Fibroblast of lung (primary cell): Measurements from ENCODE around the gene VENTX. TPM values are rescaled to one million over a fixed set of nuclear protein-coding genes. Genes with fewer than 3 reads are reported as not detected.

Experiments
- DNase-seq, 2 donors: peaks; one replicate each; pipeline versions ENCODE4 v3.0.0 to v3.0.0-alpha.2; 2010; ENCODE audit warnings: low read depth in 2 of 2
- H2AFZ ChIP-seq: 2 replicates; pipeline ENCODE4 v1.5.1; 2012; ENCODE audit warnings: low read length, control low read depth, inconsistent platforms
- H3K27ac ChIP-seq: 2 replicates; pipeline ENCODE4 v1.5.1; 2011; ENCODE audit warnings: low read length, control low read depth; ENCODE audit not compliant: insufficient read depth
- H3K27me3 ChIP-seq: 2 replicates; pipeline ENCODE4 v1.5.1; 2011; ENCODE audit warnings: mild to moderate bottlenecking, low read length; ENCODE audit not compliant: control insufficient read depth, insufficient read depth
- H3K36me3 ChIP-seq: 2 replicates; pipeline ENCODE4 v1.5.1; 2011; ENCODE audit warnings: low read length; ENCODE audit not compliant: control insufficient read depth, insufficient read depth
- H3K4me1 ChIP-seq: 2 replicates; pipeline ENCODE4 v1.5.1; 2011; ENCODE audit warnings: low read length; ENCODE audit not compliant: control insufficient read depth, insufficient read depth; ENCODE audit errors: extremely low read depth
- H3K4me2 ChIP-seq: 2 replicates; pipeline ENCODE4 v1.5.1; 2011; ENCODE audit warnings: low read length, control low read depth; ENCODE audit not compliant: insufficient read depth; ENCODE audit errors: extremely low read depth
- H3K4me3 ChIP-seq, 4 experiments: fragments of 200-600 bp in 1 of 4; sonication (generic) in 1 of 4; replicated peaks in 1 of 4; 2 replicates each; pipeline ENCODE4 v1.5.1; 2011 to 2016; ENCODE audit warnings: low read length in 4 of 4, low read depth in 3 of 4, mild to moderate bottlenecking in 3 of 4, control low read depth in 2 of 4, inconsistent platforms in 1 of 4, mixed read lengths in 1 of 4; ENCODE audit not compliant: insufficient read depth in 1 of 4; ENCODE audit errors: control extremely low read depth in 1 of 4
- H3K79me2 ChIP-seq: 2 replicates; pipeline ENCODE4 v1.5.1; 2012; ENCODE audit warnings: mild to moderate bottlenecking, low read length, inconsistent platforms; ENCODE audit not compliant: control insufficient read depth, insufficient read depth
- H3K9ac ChIP-seq: 2 replicates; pipeline ENCODE4 v1.5.1; 2011; ENCODE audit warnings: mild to moderate bottlenecking, low read length, control low read depth; ENCODE audit not compliant: insufficient read depth
- H3K9me3 ChIP-seq: 2 replicates; pipeline ENCODE4 v1.5.1; 2012; ENCODE audit warnings: low read depth, low read length; ENCODE audit not compliant: control insufficient read depth, insufficient read depth
- H4K20me1 ChIP-seq: 2 replicates; pipeline ENCODE4 v1.5.1; 2011; ENCODE audit warnings: low read length; ENCODE audit not compliant: control insufficient read depth, insufficient read depth; ENCODE audit errors: extremely low read depth
- CTCF ChIP-seq, 2 donors: IDR thresholded peaks in 1 of 2; conservative IDR thresholded peaks in 1 of 2; 1 replicate in 1 of 2; 2 replicates in 1 of 2; pipeline ENCODE4 v1.5.1; 2011 to 2012; ENCODE audit warnings: low read length in 2 of 2, control low read depth in 1 of 2, inconsistent platforms in 1 of 2, low read depth in 1 of 2, mild to moderate bottlenecking in 1 of 2
- EZH2 ChIP-seq: IDR thresholded peaks from 2 replicates; pipeline ENCODE4 v1.5.1; 2012; ENCODE audit warnings: low read length, control low read depth, mild to moderate bottlenecking; ENCODE audit errors: missing control alignments
- polyA plus RNA-seq, 2 donors: library from polyadenylated mRNA; depleted of rRNA in 1 of 2; stranded (reverse) in 1 of 2; unstranded in 1 of 2; fragments of >200 nt; gene quantifications; 2 replicates each; pipeline ENCODE4 v1.2.1, GENCODE V29; 2011 to 2012; ENCODE audit warnings: missing spikeins in 1 of 2
- total RNA-seq: library from RNA; depleted of rRNA; stranded (reverse); fragments of >200 nt; gene quantifications from 2 replicates; pipeline ENCODE4 v1.2.1, GENCODE V29; 2014

The VENTX gene
- total and polyA plus RNA-seq, 2 donors (not counting 1 experiment from before 2014, with no cell fraction given), result not detected

DNA sequence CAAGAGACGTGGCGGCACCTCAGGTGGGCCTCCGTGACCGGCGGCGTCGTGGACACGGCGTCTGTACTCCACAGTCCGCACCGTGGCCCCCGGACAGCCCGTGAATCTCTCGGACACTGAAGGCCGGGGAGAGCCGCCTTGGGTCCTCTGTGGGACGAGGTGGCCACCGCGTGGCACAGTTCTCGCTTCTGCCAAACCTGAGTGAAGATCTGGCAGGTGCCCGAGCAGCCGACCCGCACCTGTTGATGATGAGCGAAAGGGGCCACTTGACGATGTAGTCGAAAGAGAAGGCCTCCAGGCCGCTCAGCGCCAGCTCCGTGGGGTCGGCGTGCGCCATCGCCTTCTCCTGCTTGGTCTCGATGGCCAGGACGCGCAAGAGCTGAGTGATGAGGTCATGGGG, 47.6 kb downstream of the VENTX start:
- H3K4me1 ChIP-seq, result no peaks in the 10 kb centered on the region
- no peak overlapping the region for H3K4me3 ChIP-seq
- no peak for DNase-seq
- H3K9me3 ChIP-seq, result no peaks in the 10 kb centered on the region
- no peaks in the 10 kb centered on the region for H3K27me3 ChIP-seq
- no peak overlapping the region for H3K27ac ChIP-seq
- H3K4me2 ChIP-seq, result no peak overlapping the region
- no peak overlapping the region for H2AFZ ChIP-seq
- TF ChIP-seq CTCF (conservative IDR thresholded peaks at IDR 0.05 in 1 of 2, IDR thresholded peaks at IDR 0.05 in 1 of 2; ENCODE audit: low read depth in 1 of 2, low read length in 2 of 2), result no peak
- no peak for TF ChIP-seq EZH2
- no peak overlapping the region for H3K9ac ChIP-seq
- H3K79me2 ChIP-seq, result no peaks in the 10 kb centered on the region
- no peaks in the 10 kb centered on the region for H4K20me1 ChIP-seq
- peaks cover 43% of the 10 kb centered on the region for H3K36me3 ChIP-seq

- no peaks in the 10 kb centered on the region for H3K79me2 ChIP-seq
- no peaks in the 10 kb centered on the region for H3K9me3 ChIP-seq
- H3K4me1 ChIP-seq, result no peaks in the 10 kb centered on the region
- H3K27ac ChIP-seq, result no peak overlapping the region
- no peak overlapping the region for H2AFZ ChIP-seq
- peaks cover 44% of the 10 kb centered on the region for H3K36me3 ChIP-seq
- H3K27me3 ChIP-seq, result no peaks in the 10 kb centered on the region
- H3K4me2 ChIP-seq, result no peak overlapping the region
- H3K9ac ChIP-seq, result no peak overlapping the region
- no peak overlapping the region for H3K4me3 ChIP-seq
- TF ChIP-seq CTCF (conservative IDR thresholded peaks at IDR 0.05 in 1 of 2, IDR thresholded peaks at IDR 0.05 in 1 of 2; ENCODE audit: low read depth in 1 of 2, low read length in 2 of 2) (no peak), EZH2 (no peak)
- DNase-seq, result no peak
- H4K20me1 ChIP-seq, result no peaks in the 10 kb centered on the region
Observed at GRCh38 chr10:133286366-133286765, 48.7 kb downstream of the VENTX start.

DNA sequence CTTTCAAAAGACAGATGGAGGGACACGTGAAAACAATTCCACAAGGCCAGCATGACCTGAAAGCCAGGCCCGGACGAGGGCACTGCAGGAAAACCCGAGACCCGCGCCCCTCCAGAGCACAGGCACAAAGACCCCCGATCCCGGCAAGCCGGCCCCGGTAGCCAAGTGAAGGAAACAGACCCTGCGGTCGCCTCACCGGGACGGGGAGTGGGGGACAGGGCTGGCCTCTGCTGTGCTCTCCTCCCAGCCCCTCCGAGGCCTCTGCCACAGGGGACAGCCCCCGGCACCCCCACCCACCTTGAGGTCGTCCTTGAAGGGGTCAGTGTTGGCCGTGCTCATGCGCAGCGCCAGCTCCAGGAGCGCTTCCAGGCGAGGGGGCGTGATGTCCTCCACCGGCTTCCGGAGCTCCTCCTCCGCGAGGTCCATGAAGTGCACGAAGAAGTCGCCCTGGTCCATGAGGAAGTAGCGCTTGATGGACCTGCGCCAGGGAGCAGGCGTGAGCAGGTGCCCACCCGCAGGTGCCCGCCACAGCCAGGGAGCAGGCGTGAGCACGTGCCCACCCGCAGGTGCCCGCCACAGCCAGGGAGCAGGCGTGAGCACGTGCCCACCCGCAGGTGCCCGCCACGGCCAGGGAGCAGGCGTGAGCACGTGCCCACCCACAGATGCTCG, 50.3 kb downstream of the VENTX start:
- Histone ChIP-seq H3K4me3 (no peak overlapping the region), H2AFZ (no peak overlapping the region), H4K20me1 (no peaks in the 10 kb centered on the region), H3K9ac (no peak overlapping the region), H3K4me1 (peaks cover 7% of the 10 kb centered on the region), H3K79me2 (no peaks in the 10 kb centered on the region), H3K27me3 (no peaks in the 10 kb centered on the region), H3K27ac (no peak overlapping the region), H3K9me3 (no peaks in the 10 kb centered on the region), H3K4me2 (no peak overlapping the region), H3K36me3 (peaks cover 50% of the 10 kb centered on the region)
- TF ChIP-seq CTCF (conservative IDR thresholded peaks at IDR 0.05 in 1 of 2, IDR thresholded peaks at IDR 0.05 in 1 of 2; ENCODE audit: low read depth in 1 of 2, low read length in 2 of 2) (no peak), EZH2 (no peak)
- DNase-seq, result no peak
